GM18520 (cell line): ENCODE data around the gene KRT6B.
"Not testable (repeated sequence)": the region's sequence is repeated elsewhere in the genome, so short reads cannot be mapped to it uniquely, and the experiment has no call there.

Experiments
- ATAC-seq: cut with Tn5 transposase; IDR thresholded peaks from one replicate; pipeline ENCODE4 v1.9.1; 2021; ENCODE audit not compliant: unreplicated experiment

The KRT6B gene

DNA sequence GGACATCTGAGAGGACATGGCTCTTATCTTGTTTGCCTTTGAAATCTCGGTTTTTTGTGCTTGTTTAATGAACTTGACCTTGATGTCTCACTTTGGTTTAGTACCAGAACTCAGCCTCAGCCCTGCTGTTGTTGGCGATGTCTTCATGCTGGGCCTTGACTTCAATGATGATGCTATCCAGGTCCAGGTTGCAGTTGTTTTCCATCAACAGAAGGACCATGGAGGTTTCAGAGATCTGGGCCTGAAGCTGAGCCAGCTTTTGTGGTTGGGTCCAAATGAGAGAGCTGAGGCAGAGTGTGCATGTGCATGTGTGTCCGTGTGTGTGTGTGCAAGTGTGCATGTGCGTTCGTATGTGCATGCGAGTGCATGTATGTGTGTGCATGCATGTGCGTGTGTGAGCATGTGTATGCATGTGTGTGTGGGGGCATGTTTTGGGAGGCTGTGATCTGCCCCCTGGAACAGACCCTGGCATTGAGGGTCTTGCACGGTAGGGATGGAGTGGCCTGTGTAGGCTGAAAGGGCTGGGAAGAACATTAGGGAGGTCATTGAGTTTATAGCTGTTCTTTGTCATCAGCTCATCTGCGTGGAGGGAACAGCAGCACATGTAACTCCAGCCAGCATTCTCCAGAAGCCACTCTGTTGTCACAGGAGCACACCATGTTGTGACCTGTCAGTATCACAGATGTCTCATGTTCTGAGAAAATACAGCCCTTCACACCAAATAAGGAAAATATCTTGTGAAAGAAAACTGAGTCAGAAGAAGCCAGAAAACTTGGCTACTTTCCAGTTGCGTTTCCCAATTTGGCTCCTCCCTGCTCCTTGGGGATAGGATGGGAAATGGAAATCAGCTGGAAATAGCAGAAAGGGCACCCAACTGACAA is 35.8 kb downstream of the KRT6B start:
- no peak for ATAC-seq

DNA sequence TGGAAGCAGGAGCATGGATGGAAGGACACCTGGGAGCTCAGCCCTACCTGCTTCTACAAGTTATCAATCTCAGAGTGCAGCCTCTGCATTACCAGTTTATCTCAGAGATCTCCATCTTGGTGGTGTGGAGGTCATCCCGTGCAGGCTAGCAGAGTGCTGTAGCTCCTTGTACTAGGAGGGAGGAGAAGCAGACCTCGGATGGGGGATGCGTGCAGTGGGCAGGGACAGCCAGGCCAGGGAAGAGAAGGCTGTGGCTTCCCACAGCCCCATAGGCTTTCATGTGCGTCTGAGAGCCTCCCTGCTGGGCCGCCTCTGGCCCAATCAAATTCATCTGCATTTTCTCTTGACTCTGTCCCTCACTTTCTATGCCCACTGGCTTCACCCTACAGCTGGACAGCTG is 37.0 kb downstream of the KRT6B start:
- no peak for ATAC-seq

DNA sequence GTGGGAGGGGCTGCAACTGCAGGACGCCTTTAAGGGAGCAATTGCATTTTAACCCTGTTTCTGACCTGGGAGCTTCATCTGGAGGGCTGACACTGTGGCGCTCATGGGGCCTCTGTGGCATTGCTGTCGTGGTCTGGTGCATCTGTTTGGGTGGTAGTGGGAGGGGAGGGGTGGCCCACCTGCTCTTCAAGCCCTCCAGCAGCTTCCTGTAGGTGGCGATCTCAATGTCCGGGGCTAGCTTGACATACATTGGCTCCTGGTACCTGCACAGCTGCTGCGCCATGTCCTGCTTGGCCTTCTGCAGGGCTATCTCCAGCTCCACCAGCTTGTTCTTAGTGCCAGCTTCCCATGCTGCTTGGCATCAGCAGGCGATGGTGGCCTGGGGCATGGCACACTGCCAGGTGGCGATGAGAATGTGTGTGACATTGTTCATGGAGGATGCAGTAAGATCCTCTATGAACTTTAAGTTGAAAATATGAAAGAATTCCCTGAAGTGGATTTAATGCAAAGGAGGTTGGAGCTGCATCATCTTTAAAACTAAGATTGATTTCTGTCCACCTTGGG is 38.1 kb downstream of the KRT6B start:
- ATAC-seq, result no peak

DNA sequence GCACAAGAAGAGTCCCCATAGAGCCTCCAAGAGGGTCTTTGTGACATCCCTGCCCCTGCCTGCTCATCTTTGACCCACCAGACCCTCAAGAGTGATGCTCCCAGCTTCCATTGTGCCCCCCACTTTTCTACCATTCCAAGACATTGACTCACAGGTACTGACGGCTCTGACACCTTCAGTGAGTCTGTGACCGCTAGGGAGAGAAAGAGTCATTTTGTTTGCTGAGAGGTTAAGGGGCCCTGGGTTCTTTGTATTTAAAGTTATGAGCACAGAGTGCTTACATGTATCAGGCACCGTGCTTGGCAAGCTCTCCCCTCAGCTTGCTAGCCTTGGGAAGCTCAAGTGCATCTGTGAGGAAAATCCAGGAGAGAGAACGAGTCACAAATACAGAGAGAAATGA is 38.7 kb downstream of the KRT6B start:
- ATAC-seq, result no peak

DNA sequence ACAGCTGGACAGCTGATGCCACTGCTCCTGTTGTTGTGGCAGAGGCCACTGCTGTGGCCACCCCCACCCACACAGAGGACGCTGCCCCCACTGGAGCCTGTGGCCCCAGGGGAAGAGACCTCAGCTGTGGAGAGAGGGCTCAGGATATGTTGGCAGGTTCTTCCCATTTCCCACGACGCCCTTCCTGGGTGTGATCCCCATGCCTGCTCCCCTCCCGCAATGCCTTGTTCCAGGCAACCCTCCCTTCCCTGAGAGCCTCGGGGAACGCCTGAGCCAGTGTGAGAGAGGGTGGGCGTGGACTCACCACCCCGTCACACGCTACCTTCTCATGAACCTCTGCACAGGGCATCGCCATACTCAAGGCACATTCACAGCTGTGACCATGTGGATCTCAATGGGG is 40.1 kb downstream of the KRT6B start:
- ATAC-seq, result no peak

DNA sequence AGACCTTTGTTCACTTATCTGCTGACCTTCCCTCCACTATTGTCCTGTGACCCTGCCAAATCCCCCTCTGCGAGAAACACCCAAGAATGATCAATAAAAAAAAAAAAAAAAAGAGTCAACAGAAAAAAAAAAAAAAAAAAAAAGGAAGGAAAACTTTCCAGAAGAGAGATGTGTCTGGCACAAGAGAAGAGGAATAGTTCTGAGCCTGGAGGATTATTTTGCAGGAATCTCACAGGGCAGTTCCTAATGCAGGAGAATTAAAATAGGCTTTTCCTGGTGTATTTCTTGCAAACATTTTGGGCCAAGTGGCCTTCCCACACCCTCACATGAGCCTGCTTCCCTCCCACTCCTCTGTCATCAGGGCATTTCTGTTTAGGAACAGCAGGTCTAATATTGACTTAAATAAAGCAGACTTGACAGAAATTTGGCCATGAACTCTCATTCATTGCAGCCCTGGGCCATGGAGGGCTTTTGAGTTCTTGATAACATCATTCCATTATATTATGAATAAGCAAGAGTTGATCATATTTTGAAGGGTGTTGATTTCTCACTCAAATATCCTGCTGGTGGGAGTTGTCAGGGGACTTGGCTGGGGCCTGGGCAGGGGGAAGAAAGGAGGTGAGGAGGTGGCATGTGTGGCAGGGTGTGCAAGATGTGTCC is 41.2 kb downstream of the KRT6B start:
- ATAC-seq, result not testable (repeated sequence)

DNA sequence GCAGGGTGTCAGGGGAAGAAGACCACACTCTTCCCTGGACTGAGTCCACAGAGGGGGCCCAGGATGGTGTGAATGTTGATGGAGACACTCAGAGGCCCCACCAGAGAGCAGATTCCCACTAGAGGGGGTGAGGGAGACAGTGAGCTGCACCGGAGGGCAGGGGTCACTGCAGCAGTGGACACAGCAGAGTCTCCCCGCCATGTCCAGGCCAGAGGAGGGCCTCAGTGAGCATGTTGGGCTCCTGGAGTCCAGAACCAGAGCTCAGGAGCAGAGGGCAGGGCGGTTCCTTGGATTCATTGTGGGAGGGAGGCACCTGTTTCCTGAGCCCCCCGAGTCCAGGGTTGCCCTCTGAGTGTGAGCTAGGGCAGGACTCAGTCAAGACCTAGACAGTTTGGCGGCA is 44.0 kb downstream of the KRT6B start:
- no peak for ATAC-seq

DNA sequence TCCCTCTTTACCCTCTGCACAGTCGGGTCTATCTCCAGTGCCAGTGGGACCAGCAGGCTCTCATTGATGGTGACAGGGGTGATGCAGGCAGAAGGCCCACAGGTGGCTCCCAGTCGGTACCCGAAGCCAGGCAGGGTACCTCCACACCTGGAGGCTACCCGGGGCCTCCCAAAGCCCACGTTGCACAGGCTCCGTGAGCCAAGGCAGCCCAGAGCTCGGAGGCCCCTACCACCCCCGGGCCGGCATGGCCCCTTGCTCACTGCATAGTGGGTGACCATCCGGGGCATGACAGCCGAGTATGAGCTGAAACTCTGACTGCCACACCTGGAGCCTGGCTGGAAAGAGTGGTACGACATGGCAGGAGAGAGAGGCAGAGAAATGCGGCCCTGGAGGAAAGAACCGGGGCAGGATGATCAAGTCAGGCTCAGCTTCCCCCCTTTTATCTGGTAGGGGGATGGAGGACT is 46.0 kb downstream of the KRT6B start, which contains the start of gene KRT82:
TSS of gene KRT82 (minus strand) at position 414 of the 464 bp plus-strand sequence. CDS start at position 356, 58 bp downstream.
- no peak for ATAC-seq

DNA sequence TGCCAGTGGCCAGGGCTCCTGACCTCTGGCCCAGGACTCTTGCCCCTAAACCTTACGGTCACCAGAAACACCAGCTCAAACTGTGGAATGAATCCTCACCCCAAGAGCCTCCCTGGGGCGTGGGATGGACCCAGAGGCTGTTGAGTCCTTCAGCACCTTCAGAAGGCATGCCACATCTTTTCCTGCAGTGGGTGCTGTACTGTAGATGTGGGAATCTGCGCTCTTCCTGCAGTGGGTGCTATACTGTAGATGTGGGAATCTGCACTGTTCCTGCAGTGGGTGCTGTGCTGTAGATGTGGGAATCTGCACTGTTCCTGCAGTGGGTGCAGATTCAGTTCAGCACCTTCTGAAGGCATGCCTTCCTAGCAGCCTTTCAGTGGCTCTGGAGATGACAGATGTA is 47.0 kb downstream of the KRT6B start:
- ATAC-seq, result no peak

DNA sequence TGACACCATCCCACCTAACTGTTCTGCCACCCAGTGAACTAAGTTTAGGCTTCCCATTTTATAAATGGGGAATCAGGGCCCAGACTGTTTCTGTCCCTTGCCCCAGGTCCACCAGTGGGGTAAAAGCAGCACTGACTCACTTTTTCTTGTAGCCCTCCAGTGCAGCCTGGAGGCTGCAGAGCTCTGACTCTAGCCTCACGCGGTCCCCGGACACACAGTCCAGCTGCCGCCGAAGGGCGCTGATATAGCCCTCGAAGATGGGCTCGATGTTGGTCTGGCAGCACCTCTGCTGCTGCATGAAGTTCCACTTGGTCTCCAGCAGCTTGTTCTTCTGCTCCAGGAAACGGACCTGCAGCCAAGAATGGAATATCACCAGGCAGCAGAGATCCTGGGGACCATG is 48.4 kb downstream of the KRT6B start:
- no peak for ATAC-seq

DNA sequence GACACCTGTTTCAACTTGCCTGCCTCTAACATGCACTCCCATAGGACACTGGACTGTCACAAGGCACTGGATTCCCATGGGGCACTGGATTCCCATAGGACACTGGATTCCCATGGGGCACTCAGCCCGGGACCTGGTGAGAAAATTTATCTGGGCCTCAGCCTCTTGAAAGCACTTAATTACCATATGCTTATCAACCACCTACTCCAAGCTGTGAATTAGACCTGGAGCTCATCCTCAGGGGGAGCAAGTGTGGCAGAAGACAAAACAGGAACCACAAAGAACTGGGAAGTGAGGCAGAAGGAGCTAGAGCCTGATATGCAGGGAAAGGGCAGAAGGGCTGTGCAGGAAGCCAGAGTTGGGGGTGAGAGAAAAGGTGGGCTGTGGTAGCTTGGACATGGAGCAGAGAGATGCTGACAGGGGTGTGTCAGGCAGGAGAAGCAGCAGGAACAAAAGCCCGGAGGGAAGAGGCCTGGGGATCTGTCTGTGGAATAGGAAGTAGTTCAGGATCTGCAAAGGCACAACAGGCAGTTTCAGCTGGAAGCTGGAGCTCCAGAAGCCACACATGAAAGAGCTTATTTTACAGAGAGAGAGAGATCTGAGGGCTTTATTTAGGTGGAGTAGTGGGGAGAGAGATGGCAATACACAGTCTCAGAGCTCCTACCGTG is 48.9 kb downstream of the KRT6B start:
- ATAC-seq, result no peak

DNA sequence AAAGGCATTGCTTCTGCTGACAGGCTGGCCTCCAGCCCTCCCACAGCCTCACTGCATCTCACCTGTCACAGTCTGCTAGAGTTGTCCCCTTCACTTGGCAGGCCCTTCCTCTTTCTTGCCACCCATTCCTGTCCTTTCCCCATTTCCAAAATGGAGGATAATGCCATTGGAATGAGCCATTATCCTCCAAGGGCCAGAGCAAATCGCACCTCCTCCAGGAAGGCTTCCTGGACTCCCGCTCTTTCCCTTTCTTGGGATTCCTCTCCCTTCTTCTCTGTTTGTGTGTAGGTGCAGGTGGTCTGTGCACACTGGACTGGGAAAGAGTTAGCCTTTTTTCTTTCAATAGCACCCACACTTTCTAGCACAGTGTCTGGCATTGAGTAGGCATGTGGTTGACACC is 49.6 kb downstream of the KRT6B start:
- no peak for ATAC-seq

DNA sequence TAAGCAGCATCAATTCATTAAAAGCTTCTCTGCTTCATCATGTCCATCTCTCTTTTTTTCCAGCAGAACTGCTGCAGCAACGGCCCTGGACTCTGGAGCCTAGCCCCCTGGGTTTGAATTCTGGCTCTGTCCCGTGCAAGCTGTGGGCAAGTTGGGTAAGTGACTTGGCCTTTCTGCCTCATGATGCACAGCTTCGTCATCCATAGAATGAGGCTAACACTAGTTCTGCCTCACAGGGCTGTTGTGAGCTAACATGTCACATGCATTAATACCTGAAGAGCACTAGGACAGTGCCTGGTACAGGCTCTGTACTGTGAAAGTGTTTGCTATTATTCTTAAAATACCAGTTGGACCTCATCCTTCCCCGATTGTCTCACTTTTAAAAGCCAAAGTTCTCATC is 50.0 kb downstream of the KRT6B start:
- no peak for ATAC-seq

DNA sequence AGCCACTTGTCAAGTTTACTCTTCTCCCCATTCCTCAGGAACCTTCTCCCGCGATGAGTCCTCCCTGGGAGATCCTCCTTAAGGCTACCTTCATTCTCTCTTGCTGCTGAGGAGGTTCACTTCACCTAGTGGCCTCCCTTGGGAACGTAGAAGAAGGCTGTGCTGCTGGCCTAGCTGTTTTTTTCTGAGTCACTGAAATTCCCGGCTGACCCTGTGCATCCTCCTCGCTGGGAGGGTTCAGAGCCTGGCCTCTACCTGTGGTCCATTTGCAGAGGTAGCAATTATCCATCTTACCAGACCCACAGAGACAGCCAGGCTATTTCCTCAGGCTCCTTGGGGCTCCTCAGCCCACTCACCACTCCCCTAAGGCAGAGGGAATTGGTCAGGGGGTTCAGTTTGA is 50.4 kb downstream of the KRT6B start:
- ATAC-seq, result no peak

DNA sequence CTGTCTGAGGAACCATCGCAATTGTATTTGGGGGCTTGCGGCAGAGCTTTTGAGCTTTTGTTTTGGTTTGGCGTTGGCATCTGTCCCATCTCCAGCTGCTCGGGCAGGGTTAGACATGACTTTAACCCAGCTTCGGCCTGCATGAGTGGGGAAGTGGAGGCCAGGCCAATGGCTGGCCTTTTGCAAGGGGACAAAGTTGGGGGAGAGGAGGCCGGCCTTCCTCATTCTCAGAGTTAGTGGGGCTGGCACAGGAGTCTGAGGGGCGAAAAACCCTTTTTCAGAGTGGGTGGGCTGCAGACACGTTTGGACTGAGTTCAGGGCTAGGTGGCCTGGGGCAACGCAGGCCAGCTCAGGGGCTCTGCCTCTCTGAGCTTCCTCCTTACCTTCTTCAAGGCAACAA is 51.0 kb downstream of the KRT6B start:
- no peak for ATAC-seq

DNA sequence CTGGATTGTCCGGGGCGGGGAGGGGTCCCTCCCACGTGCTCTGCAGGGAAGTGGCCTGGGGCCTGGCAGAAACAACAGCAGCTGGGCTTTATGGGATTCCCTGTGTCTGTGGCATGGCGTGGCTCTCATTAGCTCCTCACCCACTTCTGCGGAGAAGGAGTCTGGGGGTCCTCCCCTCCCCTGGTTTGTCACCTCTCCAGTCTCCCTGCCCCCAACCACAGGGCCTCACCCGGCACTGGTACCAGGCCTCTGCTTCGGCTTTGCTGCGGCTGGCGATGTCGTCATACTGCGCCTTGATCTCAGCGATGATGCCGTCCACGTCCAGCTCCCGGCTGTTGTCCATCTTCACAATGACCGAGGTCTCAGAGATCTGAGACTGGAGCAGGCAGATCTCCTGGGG is 52.2 kb downstream of the KRT6B start:
- no peak for ATAC-seq

DNA sequence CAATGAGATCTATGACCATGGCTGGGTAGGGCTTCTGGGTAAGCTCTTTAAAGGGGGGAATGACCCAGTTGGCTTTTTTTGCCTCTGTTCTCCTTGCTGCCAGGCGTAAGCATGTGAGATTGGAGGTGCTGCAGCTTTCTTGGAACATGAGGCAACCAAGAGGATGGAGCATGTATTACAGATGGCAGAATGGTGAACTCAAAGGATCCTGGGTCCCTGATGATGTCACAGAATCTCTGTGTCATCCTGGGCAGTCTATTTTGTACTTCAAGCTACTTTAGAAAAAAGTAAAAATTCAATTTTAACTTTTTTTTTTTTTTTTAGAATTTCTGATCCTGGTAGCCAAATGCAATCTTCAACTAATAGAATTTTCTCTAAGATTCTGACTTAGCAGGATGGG is 53.8 kb downstream of the KRT6B start:
- ATAC-seq, result no peak

DNA sequence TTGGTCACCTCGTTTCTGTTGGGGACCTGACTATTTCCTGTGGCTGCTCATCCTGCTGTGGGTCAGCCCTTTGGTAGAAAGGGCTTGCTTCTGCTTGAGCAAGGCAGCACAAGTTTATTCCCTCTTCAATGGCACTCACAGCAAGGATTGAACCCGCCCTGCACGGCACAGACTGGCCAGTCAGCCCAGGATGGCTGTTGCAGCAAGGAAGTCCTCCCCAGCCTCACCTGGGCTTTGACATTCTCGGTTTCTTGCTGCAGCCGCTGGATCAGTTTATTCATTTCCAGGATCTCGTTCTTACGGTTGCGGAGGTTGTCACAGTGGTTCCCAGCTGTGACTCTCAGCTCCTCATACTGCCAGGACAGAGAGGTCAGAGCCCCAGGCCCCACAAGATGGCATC is 55.3 kb downstream of the KRT6B start:
- ATAC-seq, result no peak
